HEK293 (cell line): Measurements from ENCODE around the gene COASY.

Source experiments
- CTCF ChIA-PET: fragments of 350-600 bp; formaldehyde crosslinking; extraction: SDS; loops from one replicate; lab custom pipeline; 2021; ENCODE audit warnings: antibody characterized with exemption; lab: Yijun Ruan, JAX
- POLR2A ChIA-PET: fragments of 300-600 bp; formaldehyde crosslinking; extraction: SDS; loops from one replicate; lab custom pipeline; 2020; ENCODE audit warnings: antibody characterized with exemption, inconsistent platforms; lab: Yijun Ruan, JAX
- H3K27ac ChIP-seq: fragments of 200-500 bp; sonication (Bioruptor generic); 2 replicates; pipeline ENCODE4 v1.5.1; 2014; ENCODE audit warnings: low read depth, low read length, control low read depth, inconsistent platforms; ENCODE audit errors: extremely low read depth
- H3K36me3 ChIP-seq, 2 experiments: fragments of 200-500 bp in 1 of 2; sonication (Bioruptor generic) in 1 of 2; 1 replicate in 1 of 2; 2 replicates in 1 of 2; pipeline ENCODE4 v1.5.1; 2014 to 2017; ENCODE audit warnings: inconsistent platforms in 2 of 2, low read length in 2 of 2; ENCODE audit not compliant: control insufficient read depth in 2 of 2, insufficient read depth in 1 of 2
- H3K4me1 ChIP-seq: fragments of 200-500 bp; sonication (Bioruptor generic); 2 replicates; pipeline ENCODE4 v1.5.1; 2014; ENCODE audit warnings: mild to moderate bottlenecking, low read length, inconsistent platforms; ENCODE audit not compliant: control insufficient read depth, insufficient read depth
- H3K4me3 ChIP-seq: 2 replicates; pipeline ENCODE4 v1.5.1; 2011; ENCODE audit warnings: low read depth, mild to moderate bottlenecking, control low read depth, low read length, moderate library complexity
- H3K9me3 ChIP-seq: fragments of 200-500 bp; sonication (Bioruptor generic); 2 replicates; pipeline ENCODE4 v1.5.1; 2014; ENCODE audit warnings: low read depth, low read length, inconsistent platforms; ENCODE audit not compliant: control insufficient read depth, insufficient read depth
- ATF2 ChIP-seq: fragments of 450-650 bp; formaldehyde crosslinking; IDR thresholded peaks from 2 replicates; pipeline ENCODE4 v1.5.1; 2016; ENCODE audit warnings: missing biosample characterization, missing genetic modification characterization, low read depth
- GLI2 ChIP-seq: fragments of 450-650 bp; formaldehyde crosslinking; IDR thresholded peaks from 2 replicates; pipeline ENCODE4; 2017; ENCODE audit warnings: missing biosample characterization, missing genetic modification characterization, low read depth, borderline replicate concordance
- KLF16 ChIP-seq: fragments of 450-650 bp; formaldehyde crosslinking; IDR thresholded peaks from 2 replicates; pipeline ENCODE4 v1.5.1; 2017; ENCODE audit warnings: missing biosample characterization, missing genetic modification characterization
- KLF7 ChIP-seq: fragments of 450-650 bp; formaldehyde crosslinking; IDR thresholded peaks from 2 replicates; pipeline ENCODE4 v1.5.1; 2016; ENCODE audit warnings: missing biosample characterization, missing genetic modification characterization, borderline replicate concordance
- PRDM2 ChIP-seq: fragments of 450-650 bp; formaldehyde crosslinking; IDR thresholded peaks from 2 replicates; pipeline ENCODE4 v1.5.1; 2016; ENCODE audit warnings: missing biosample characterization, missing genetic modification characterization, borderline replicate concordance
- SCRT2 ChIP-seq: fragments of 450-650 bp; formaldehyde crosslinking; IDR thresholded peaks from 2 replicates; pipeline ENCODE4 v1.5.1; 2016; ENCODE audit warnings: missing biosample characterization, missing genetic modification characterization
- ZBTB48 ChIP-seq: fragments of 450-650 bp; formaldehyde crosslinking; IDR thresholded peaks from 2 replicates; pipeline ENCODE4 v1.5.1; 2016; ENCODE audit warnings: missing biosample characterization, missing genetic modification characterization
- ZNF133 ChIP-seq: fragments of 450-650 bp; formaldehyde crosslinking; IDR thresholded peaks from 2 replicates; pipeline ENCODE4 v1.5.1; 2016; ENCODE audit warnings: missing biosample characterization, missing genetic modification characterization
- ZNF223 ChIP-seq: fragments of 450-650 bp; formaldehyde crosslinking; IDR thresholded peaks from 2 replicates; pipeline ENCODE4 v1.5.1; 2016; ENCODE audit warnings: missing biosample characterization, missing genetic modification characterization
- ZNF274 ChIP-seq, 2 experiments: fragments of 200-500 bp in 1 of 2; fragments of 450-650 bp in 1 of 2; sonication (Bioruptor generic) in 1 of 2; formaldehyde crosslinking in 1 of 2; IDR thresholded peaks; 2 replicates each; pipeline versions ENCODE4 v1.5.1 to v1.6.1; 2014 to 2016; ENCODE audit warnings: borderline replicate concordance in 1 of 2, inconsistent platforms in 1 of 2, low read length in 1 of 2, missing biosample characterization in 1 of 2, missing genetic modification characterization in 1 of 2
- ZNF37A ChIP-seq: fragments of 450-650 bp; IDR thresholded peaks from 2 replicates; pipeline ENCODE4 v1.5.1; 2018; ENCODE audit warnings: missing biosample characterization, missing genetic modification characterization
- ZNF473 ChIP-seq: fragments of 450-650 bp; formaldehyde crosslinking; IDR thresholded peaks from 2 replicates; pipeline ENCODE4 v1.5.1; 2017; ENCODE audit warnings: missing biosample characterization, missing genetic modification characterization
- ZNF48 ChIP-seq: fragments of 450-650 bp; formaldehyde crosslinking; IDR thresholded peaks from 2 replicates; pipeline ENCODE4 v1.5.1; 2016; ENCODE audit warnings: missing biosample characterization, missing genetic modification characterization
- ZNF596 ChIP-seq: fragments of 450-650 bp; IDR thresholded peaks from 2 replicates; pipeline ENCODE4 v1.5.0; 2018; ENCODE audit warnings: missing biosample characterization, mild to moderate bottlenecking, missing genetic modification characterization, moderate library complexity
- ZNF664 ChIP-seq: fragments of 450-650 bp; formaldehyde crosslinking; IDR thresholded peaks from 2 replicates; pipeline ENCODE4 v1.5.1; 2016; ENCODE audit warnings: missing biosample characterization, missing genetic modification characterization
- TF ChIP-seq, protein P1 (sequence below): fragments of 450-650 bp; formaldehyde crosslinking; IDR thresholded peaks from 2 replicates; pipeline ENCODE4 v1.5.1; 2016; ENCODE audit warnings: missing biosample characterization, missing genetic modification characterization

The COASY gene

GRCh38 chr17:42613699-42614295 is 51.8 kb downstream of the COASY start:
- Histone ChIP-seq H3K4me3 (no peak overlapping the region), H3K9me3 (no peaks in the 10 kb centered on the region), H3K36me3 (peaks cover 32 to 56% of the 10 kb centered on the region in 2 experiments), H3K27ac (no peak overlapping the region), H3K4me1 (no peaks in the 10 kb centered on the region)
- CTCF ChIA-PET: interaction anchor here (0.7 to 0.8 kb wide), 2 partner anchors 9 to 67 kb away, joined by 3 to 4 read pairs; no protein-coding TSS in a partner anchor
- POLR2A ChIA-PET: interaction anchor here (1.1 kb wide), 1 partner anchor 10 kb away, joined by 3 read pairs; no protein-coding TSS in a partner anchor
- TF ChIP-seq ZNF274 (IDR thresholded peaks at IDR 0.05; ENCODE audit: low read length) (no peak), ZNF274 (tag by site-specific recombination; IDR thresholded peaks at IDR 0.05; ENCODE audit: borderline replicate concordance) (no peak), ZNF664 (tag by site-specific recombination) (no peak), ZNF473 (no peak), ZBTB48 (no peak), GLI2 (no peak), ZNF37A (tag by site-specific recombination) (no peak), ZNF596 (no peak), SCRT2 (tag by site-specific recombination) (no peak), ZNF48 (tag by site-specific recombination) (no peak), ZNF133 (no peak), PRDM2 (tag by site-specific recombination) (no peak), ATF2 (tag by site-specific recombination) (0 out of 2 replicates have a peak, but pooled peaks have one; percentile 18), ZNF223 (0 out of 2 replicates have a peak, but pooled peaks have one; percentile 70), KLF7 (tag by site-specific recombination) (no peak), KLF16 (no peak)
- TF ChIP-seq, protein P1, sequence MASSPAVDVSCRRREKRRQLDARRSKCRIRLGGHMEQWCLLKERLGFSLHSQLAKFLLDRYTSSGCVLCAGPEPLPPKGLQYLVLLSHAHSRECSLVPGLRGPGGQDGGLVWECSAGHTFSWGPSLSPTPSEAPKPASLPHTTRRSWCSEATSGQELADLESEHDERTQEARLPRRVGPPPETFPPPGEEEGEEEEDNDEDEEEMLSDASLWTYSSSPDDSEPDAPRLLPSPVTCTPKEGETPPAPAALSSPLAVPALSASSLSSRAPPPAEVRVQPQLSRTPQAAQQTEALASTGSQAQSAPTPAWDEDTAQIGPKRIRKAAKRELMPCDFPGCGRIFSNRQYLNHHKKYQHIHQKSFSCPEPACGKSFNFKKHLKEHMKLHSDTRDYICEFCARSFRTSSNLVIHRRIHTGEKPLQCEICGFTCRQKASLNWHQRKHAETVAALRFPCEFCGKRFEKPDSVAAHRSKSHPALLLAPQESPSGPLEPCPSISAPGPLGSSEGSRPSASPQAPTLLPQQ (tag by site-specific recombination): no peak
